ENCODE data around the gene USP47. TPM values are rescaled to one million over a fixed set of nuclear protein-coding genes. Genes with fewer than 3 reads are reported as not detected.

Gene USP47
- total and polyA plus RNA-seq, 2 donors (not counting 1 experiment from before 2014, with no cell fraction given) = 12.8 to 52.9 TPM

DNA sequence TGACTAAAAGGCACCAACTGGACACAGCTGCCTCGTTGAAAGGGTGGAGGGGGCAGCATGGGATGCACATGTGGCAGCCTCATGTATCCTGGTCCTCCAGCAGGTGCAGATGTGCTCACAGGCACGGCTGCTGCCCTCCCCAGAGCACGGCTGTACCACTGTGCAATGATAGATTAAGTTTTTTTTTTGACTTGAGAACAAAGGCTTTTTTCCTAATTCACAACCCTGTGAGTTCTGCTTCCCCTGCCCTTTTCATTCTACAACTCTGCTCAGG is 155.2 kb downstream of the USP47 start:
- Histone ChIP-seq H3K4me2 (replicated peaks; ENCODE audit: low read depth, low read length, poor library complexity, severe bottlenecking) (no peak overlapping the region), H2AFZ (ENCODE audit: insufficient read depth, low read depth, low read length, poor library complexity, severe bottlenecking) (no peak overlapping the region), H3K79me2 (ENCODE audit: control insufficient read depth, insufficient read depth, low read length) (no peaks in the 10 kb centered on the region), H3K9me3 (ENCODE audit: control extremely low read depth in 1 of 3, control insufficient read depth in 2 of 3, insufficient read depth in 1 of 3, low read length in 2 of 3) (no peaks in the 10 kb centered on the region), H3K9ac (ENCODE audit: low read length) (no peak overlapping the region), H4K20me1 (ENCODE audit: control insufficient read depth, insufficient read depth, low read length, poor library complexity, severe bottlenecking) (no peaks in the 10 kb centered on the region), H3K27me3 (replicated peaks in 1 of 4; ENCODE audit: control extremely low read depth in 1 of 4, control insufficient read depth in 3 of 4, insufficient read depth in 4 of 4, low read length in 3 of 4) (peaks cover 0 to 2% (median 0%) of the 10 kb centered on the region in 4 experiments), H3K27ac (ENCODE audit: low read length in 2 of 2) (no peak overlapping the region), H3K4me1 (ENCODE audit: control insufficient read depth in 2 of 2, insufficient read depth in 2 of 2, low read length in 2 of 2) (peaks cover 0 to 4% of the 10 kb centered on the region in 2 donors), H3K4me3 (ENCODE audit: control extremely low read depth in 1 of 5, extremely low read depth in 1 of 5, insufficient read depth in 1 of 5, low read depth in 2 of 5, low read length in 4 of 5) (no peak overlapping the region), H3K36me3 (replicated peaks in 1 of 2; ENCODE audit: control extremely low read depth in 1 of 2, control insufficient read depth in 1 of 2, extremely low read depth in 1 of 2, insufficient read depth in 2 of 2, low read length in 1 of 2) (no peaks in the 10 kb centered on the region)
- no peak for TF ChIP-seq CTCF (IDR thresholded peaks at IDR 0.05)
- no peak for TF ChIP-seq EZH2 (IDR thresholded peaks at IDR 0.05; ENCODE audit: borderline replicate concordance, insufficient read depth, low read depth, low read length, poor library complexity, severe bottlenecking)
- 40% methylated on average over 1 of the region's 3 CpGs for WGBS (ENCODE audit: insufficient coverage)
- Mint-ChIP-seq H3K9me3 (ENCODE audit: insufficient read depth) (no peaks in the 10 kb centered on the region), H3K27me3 (peaks cover 40% of the 10 kb centered on the region), H3K4me1 (peaks cover 4% of the 10 kb centered on the region), H3K27ac (no peak overlapping the region), H3K4me3 (no peak overlapping the region)
- DNase-seq (no peak), ATAC-seq (ENCODE audit: low read depth) (no peak)
- intact Hi-C loops (cut with micrococcal nuclease) = no loop called here
- ChIA-PET CTCF (no interaction called here), POLR2A (no interaction called here)

GRCh38 chr11:11998091-11998781 is 156.5 kb downstream of the USP47 start:
- WGBS (ENCODE audit: insufficient coverage) = 57% methylated on average over 8 of the region's 8 CpGs
- H3K9me3 ChIP-seq (ENCODE audit: control extremely low read depth in 1 of 3, control insufficient read depth in 2 of 3, insufficient read depth in 1 of 3, low read length in 2 of 3) = no peaks in the 10 kb centered on the region
- H3K27me3 Mint-ChIP-seq = peaks cover 37% of the 10 kb centered on the region
- H4K20me1 ChIP-seq (ENCODE audit: control insufficient read depth, insufficient read depth, low read length, poor library complexity, severe bottlenecking) = no peaks in the 10 kb centered on the region
- no peak for DNase-seq
- TF ChIP-seq CTCF (IDR thresholded peaks at IDR 0.05) (no peak), EZH2 (IDR thresholded peaks at IDR 0.05; ENCODE audit: borderline replicate concordance, insufficient read depth, low read depth, low read length, poor library complexity, severe bottlenecking) (no peak)
- H3K27ac Mint-ChIP-seq = no peak overlapping the region
- H3K4me3 Mint-ChIP-seq = peak overlapping the region; percentile 30
- H3K4me1 ChIP-seq (ENCODE audit: control insufficient read depth in 2 of 2, insufficient read depth in 2 of 2, low read length in 2 of 2) = peaks cover 0 to 4% of the 10 kb centered on the region in 2 donors
- H3K27me3 ChIP-seq (replicated peaks in 1 of 4; ENCODE audit: control extremely low read depth in 1 of 4, control insufficient read depth in 3 of 4, insufficient read depth in 4 of 4, low read length in 3 of 4) = peaks cover 0 to 8% (median 0%) of the 10 kb centered on the region in 4 experiments
- peak overlapping the region; percentile 38 for H2AFZ ChIP-seq (ENCODE audit: insufficient read depth, low read depth, low read length, poor library complexity, severe bottlenecking)
- peaks cover 4% of the 10 kb centered on the region for H3K4me1 Mint-ChIP-seq
- no peak overlapping the region for H3K27ac ChIP-seq (ENCODE audit: low read length in 2 of 2)
- H3K4me2 ChIP-seq (replicated peaks; ENCODE audit: low read depth, low read length, poor library complexity, severe bottlenecking) = peak overlapping the region; percentile 28
- no peaks in the 10 kb centered on the region for H3K79me2 ChIP-seq (ENCODE audit: control insufficient read depth, insufficient read depth, low read length)
- ATAC-seq (ENCODE audit: low read depth) = no peak
- H3K36me3 ChIP-seq (replicated peaks in 1 of 2; ENCODE audit: control extremely low read depth in 1 of 2, control insufficient read depth in 1 of 2, extremely low read depth in 1 of 2, insufficient read depth in 2 of 2, low read length in 1 of 2) = no peaks in the 10 kb centered on the region
- CTCF ChIA-PET = no interaction called here
- no peaks in the 10 kb centered on the region for H3K9me3 Mint-ChIP-seq (ENCODE audit: insufficient read depth)
- H3K9ac ChIP-seq (ENCODE audit: low read length) = no peak overlapping the region
- no peak overlapping the region for H3K4me3 ChIP-seq (ENCODE audit: control extremely low read depth in 1 of 5, extremely low read depth in 1 of 5, insufficient read depth in 1 of 5, low read depth in 2 of 5, low read length in 4 of 5)
- intact Hi-C loops (cut with micrococcal nuclease) = no loop called here
- POLR2A ChIA-PET = no interaction called here
